Cardiac fibroblast (primary cell): ENCODE results near the gene ADARB1.

Experiments
- DNase-seq, 2 donors: peaks; one replicate each; pipeline versions ENCODE4 v3.0.0 to v3.0.0-alpha.2; 2010; ENCODE audit warnings: low read depth in 2 of 2
- H3K4me3 ChIP-seq, 2 donors: replicated peaks in 1 of 2; 1 replicate in 1 of 2; 2 replicates in 1 of 2; pipeline ENCODE4 v1.5.1; 2011; ENCODE audit warnings: low read depth in 2 of 2, low read length in 2 of 2, mild to moderate bottlenecking in 2 of 2, moderate library complexity in 1 of 2
- CTCF ChIP-seq: IDR thresholded peaks from one replicate; pipeline ENCODE4 v1.5.1; 2011; ENCODE audit warnings: low read depth, mild to moderate bottlenecking, low read length, inconsistent platforms

Gene ADARB1

DNA sequence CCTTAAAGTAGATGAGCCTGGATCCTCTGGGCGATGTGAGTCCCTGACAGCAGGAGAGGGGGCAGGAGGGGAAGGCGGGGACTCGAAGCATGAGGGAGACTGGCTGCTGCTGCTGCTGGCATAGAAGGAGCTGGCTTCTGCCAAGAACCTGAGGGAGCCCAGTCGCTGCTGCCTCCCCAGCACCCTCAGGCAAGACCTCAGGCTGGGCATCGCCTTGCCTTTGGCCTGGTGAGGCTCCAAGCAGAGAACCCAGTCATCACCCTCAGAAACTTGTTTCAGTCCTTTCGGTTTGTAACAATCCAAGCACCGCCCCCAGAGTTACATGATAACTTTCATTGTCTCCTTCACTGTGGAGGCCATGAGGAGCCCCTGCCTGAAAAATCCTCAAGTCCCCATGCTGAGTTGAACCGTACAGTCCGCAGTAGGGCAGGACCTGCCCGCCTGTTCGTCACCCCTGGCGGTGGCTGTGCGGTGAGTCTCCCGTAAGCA lies 174.6 kb downstream of the ADARB1 start:
- H3K4me3 ChIP-seq, result peak overlapping the region; percentile 28 to 40
- DNase-seq, result peak; percentile 36 to 64
- peak; percentile 1 for TF ChIP-seq CTCF

- no peak for TF ChIP-seq CTCF
- no peak overlapping the region for H3K4me3 ChIP-seq
- DNase-seq, result no peak
Measured at GRCh38 chr21:45249626-45250025, 175.2 kb downstream of the ADARB1 start.

- TF ChIP-seq CTCF, result no peak
- H3K4me3 ChIP-seq, result no peak overlapping the region
- DNase-seq, result no peak
Measured at GRCh38 chr21:45250272-45250671, 175.9 kb downstream of the ADARB1 start.

- no peak overlapping the region for H3K4me3 ChIP-seq
- no peak for TF ChIP-seq CTCF
- no peak for DNase-seq
Measured at GRCh38 chr21:45250914-45251634, 176.7 kb downstream of the ADARB1 start.

- H3K4me3 ChIP-seq, result no peak overlapping the region
- DNase-seq, result no peak
- no peak for TF ChIP-seq CTCF
Measured at GRCh38 chr21:45251635-45252447, 177.5 kb downstream of the ADARB1 start.

DNA sequence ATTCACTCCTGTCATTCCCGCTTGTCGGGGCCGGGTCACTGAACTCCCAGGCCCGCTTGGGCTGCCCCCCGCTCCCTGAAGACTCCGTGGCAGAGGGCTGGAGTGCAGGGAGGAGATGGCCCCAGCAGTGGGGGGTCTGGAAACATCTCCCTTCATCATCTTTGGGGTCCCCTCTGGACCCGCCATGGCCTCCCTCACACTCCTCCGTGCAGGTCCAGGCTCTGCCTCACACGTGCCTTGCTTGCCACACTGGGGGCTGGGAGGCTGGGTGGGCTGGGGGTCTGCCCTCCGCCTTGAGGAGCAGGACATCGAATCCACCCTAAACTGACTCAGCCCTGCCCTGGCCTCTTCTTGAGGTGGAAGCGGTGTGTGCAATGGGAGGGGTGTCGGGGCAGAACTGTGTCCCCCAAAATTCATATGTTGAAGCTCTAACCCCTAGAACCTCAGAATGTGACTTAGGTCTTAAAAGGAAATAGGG lies 178.1 kb downstream of the ADARB1 start:
- no peak for TF ChIP-seq CTCF
- H3K4me3 ChIP-seq, result no peak overlapping the region

More for the DNA sequence above, 178.1 kb downstream of the ADARB1 start:
- DNase-seq, result no peak
